Fibroblast of lung (primary cell): ENCODE data around the gene S100B.

Source experiments
- EZH2 ChIP-seq: IDR thresholded peaks from 2 replicates; pipeline ENCODE4 v1.5.1; 2012; ENCODE audit warnings: low read length, control low read depth, mild to moderate bottlenecking; ENCODE audit errors: missing control alignments
- TF ChIP-seq, protein P1 (sequence below), 2 donors: IDR thresholded peaks in 1 of 2; conservative IDR thresholded peaks in 1 of 2; 1 replicate in 1 of 2; 2 replicates in 1 of 2; pipeline ENCODE4 v1.5.1; 2011 to 2012; ENCODE audit warnings: low read length in 2 of 2, control low read depth in 1 of 2, inconsistent platforms in 1 of 2, low read depth in 1 of 2, mild to moderate bottlenecking in 1 of 2

DNA sequence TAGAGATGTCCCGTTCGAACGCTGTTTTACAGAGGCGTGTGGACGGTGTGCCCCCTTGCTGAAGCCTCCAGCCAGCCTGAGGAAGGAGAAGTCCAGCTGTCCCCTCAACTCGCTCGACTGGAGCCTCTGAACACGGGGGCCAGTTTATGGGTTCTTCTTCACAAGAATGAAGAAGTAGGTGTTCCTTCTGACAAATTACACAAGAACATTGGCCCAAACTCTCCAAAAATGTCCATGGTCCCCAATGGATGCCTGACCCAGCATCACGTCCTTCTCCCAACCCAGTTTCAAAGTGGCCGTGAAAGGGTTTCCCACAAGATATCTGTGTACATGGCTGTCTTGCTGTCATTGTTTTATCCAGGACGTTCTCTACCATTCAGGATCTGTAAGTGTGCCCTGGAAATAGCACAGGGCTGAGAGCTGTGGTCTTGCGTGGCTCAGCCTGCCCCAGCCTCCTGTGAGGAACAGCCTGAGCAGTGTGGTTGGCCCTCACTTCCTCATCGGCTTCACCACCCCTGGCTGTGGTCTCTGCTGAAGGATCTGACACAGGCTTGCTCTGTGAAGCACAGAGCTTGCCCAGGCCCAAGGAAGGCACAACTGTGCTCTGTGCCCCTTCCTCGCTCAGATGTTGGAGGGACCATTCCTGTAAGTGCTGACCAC, 1.0 kb upstream of the S100B start:
- TF ChIP-seq, protein P1, sequence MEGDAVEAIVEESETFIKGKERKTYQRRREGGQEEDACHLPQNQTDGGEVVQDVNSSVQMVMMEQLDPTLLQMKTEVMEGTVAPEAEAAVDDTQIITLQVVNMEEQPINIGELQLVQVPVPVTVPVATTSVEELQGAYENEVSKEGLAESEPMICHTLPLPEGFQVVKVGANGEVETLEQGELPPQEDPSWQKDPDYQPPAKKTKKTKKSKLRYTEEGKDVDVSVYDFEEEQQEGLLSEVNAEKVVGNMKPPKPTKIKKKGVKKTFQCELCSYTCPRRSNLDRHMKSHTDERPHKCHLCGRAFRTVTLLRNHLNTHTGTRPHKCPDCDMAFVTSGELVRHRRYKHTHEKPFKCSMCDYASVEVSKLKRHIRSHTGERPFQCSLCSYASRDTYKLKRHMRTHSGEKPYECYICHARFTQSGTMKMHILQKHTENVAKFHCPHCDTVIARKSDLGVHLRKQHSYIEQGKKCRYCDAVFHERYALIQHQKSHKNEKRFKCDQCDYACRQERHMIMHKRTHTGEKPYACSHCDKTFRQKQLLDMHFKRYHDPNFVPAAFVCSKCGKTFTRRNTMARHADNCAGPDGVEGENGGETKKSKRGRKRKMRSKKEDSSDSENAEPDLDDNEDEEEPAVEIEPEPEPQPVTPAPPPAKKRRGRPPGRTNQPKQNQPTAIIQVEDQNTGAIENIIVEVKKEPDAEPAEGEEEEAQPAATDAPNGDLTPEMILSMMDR (conservative IDR thresholded peaks at IDR 0.05 in 1 of 2, IDR thresholded peaks at IDR 0.05 in 1 of 2; ENCODE audit: low read depth in 1 of 2, low read length in 2 of 2) = no peak
- TF ChIP-seq EZH2 = no peak
